GM23248 (cell line): Measurements from ENCODE around the gene SS18L1. TPM values are rescaled to one million over a fixed set of nuclear protein-coding genes. Genes with fewer than 3 reads are reported as not detected.

Source experiments
- DNase-seq: peaks from one replicate; pipeline ENCODE4 v3.0.0-alpha.2; 2015
- H2AFZ ChIP-seq: fragments of 200-600 bp; sonication (generic); 2 replicates; pipeline ENCODE4 v1.6.1; 2016; ENCODE audit warnings: antibody characterized with exemption
- H3F3A ChIP-seq: fragments of 200-600 bp; sonication (generic); 2 replicates; pipeline ENCODE4 v1.6.1; 2016; ENCODE audit warnings: mild to moderate bottlenecking, antibody characterized with exemption, mixed run types; ENCODE audit not compliant: insufficient read depth
- H3K27ac ChIP-seq: fragments of 200-600 bp; sonication (generic); 2 replicates; pipeline ENCODE4 v1.5.1; 2016; ENCODE audit warnings: mild to moderate bottlenecking
- H3K27me3 ChIP-seq: fragments of 200-600 bp; sonication (generic); replicated peaks from 2 replicates; pipeline ENCODE4 v1.6.1; 2016; ENCODE audit warnings: mild to moderate bottlenecking; ENCODE audit not compliant: insufficient read depth
- H3K36me3 ChIP-seq: fragments of 200-600 bp; sonication (generic); 2 replicates; pipeline ENCODE4 v1.6.1; 2016; ENCODE audit warnings: low read depth, mild to moderate bottlenecking
- H3K4me1 ChIP-seq: fragments of 200-600 bp; sonication (generic); 2 replicates; pipeline ENCODE4 v1.6.1; 2016; ENCODE audit warnings: mild to moderate bottlenecking; ENCODE audit not compliant: insufficient read depth
- H3K4me2 ChIP-seq: fragments of 200-600 bp; sonication (generic); one replicate; pipeline ENCODE4 v1.6.1; 2016; ENCODE audit warnings: mild to moderate bottlenecking; ENCODE audit not compliant: unreplicated experiment
- H3K4me3 ChIP-seq: fragments of 200-600 bp; sonication (generic); 2 replicates; pipeline ENCODE4 v1.5.1; 2016; ENCODE audit warnings: mild to moderate bottlenecking
- H3K79me2 ChIP-seq: fragments of 200-600 bp; sonication (generic); 2 replicates; pipeline ENCODE4 v1.6.1; 2016; ENCODE audit warnings: mild to moderate bottlenecking; ENCODE audit not compliant: insufficient read depth
- H3K9ac ChIP-seq: fragments of 200-600 bp; sonication (generic); 2 replicates; pipeline ENCODE4 v1.6.1; 2016; ENCODE audit warnings: mild to moderate bottlenecking
- H3K9me2 ChIP-seq: fragments of 200-600 bp; sonication (generic); 2 replicates; pipeline ENCODE4 v1.6.1; 2016; ENCODE audit warnings: mixed run types, mild to moderate bottlenecking, moderate library complexity; ENCODE audit not compliant: insufficient read depth
- H3K9me3 ChIP-seq: fragments of 200-600 bp; sonication (generic); one replicate; pipeline ENCODE4 v1.6.1; 2017; ENCODE audit warnings: low read depth
- H4K20me1 ChIP-seq: fragments of 200-600 bp; sonication (generic); 2 replicates; pipeline ENCODE4 v1.6.0; 2016; ENCODE audit not compliant: insufficient read depth
- EZH2 ChIP-seq: fragments of 200-600 bp; sonication (generic); IDR thresholded peaks from 2 replicates; pipeline ENCODE4 v1.6.1; 2018; ENCODE audit warnings: antibody characterized with exemption, mild to moderate bottlenecking; ENCODE audit not compliant: insufficient read depth, poor library complexity, severe bottlenecking
- EZH2phosphoT487 ChIP-seq: fragments of 200-600 bp; sonication (generic); IDR thresholded peaks from 2 replicates; pipeline ENCODE4 v1.6.1; 2018; ENCODE audit warnings: antibody characterized with exemption, moderate library complexity, mild to moderate bottlenecking, low read depth; ENCODE audit not compliant: insufficient read depth
- WGBS, 2 experiments: methylation state at CpG; one replicate each; pipeline ENCODE4 v1.1.6; 2015 to 2017; ENCODE audit warnings: low lambda C conversion rate in 2 of 2, low coverage in 1 of 2; ENCODE audit errors: missing lambda C conversion rate in 2 of 2; 5-methylcytosine and 5-hydroxymethylcytosine counted together
- in situ Hi-C: fragments of 300-500 bp; cut with MboI; formaldehyde crosslinking; loops from 2 replicates; pipeline ENCODE4 v1.15.0; 2020
- polyA plus RNA-seq: library from polyadenylated mRNA; unstranded; fragments of >200 nt; fragmentation: Nextera tagmentation; extraction: Ambion mirVana; gene quantifications from 2 replicates; pipeline ENCODE4 v1.2.1, GENCODE V29; 2016
- total RNA-seq: library from RNA; depleted of rRNA; stranded (reverse); fragments of >200 nt; shearing (Covaris generic); gene quantifications from 2 replicates; pipeline ENCODE4 v1.2.3, GENCODE V29; 2014

SS18L1 gene
- total and polyA plus RNA-seq, 2 experiments from 2014 or later = 2.3 to 8.8 TPM

DNA sequence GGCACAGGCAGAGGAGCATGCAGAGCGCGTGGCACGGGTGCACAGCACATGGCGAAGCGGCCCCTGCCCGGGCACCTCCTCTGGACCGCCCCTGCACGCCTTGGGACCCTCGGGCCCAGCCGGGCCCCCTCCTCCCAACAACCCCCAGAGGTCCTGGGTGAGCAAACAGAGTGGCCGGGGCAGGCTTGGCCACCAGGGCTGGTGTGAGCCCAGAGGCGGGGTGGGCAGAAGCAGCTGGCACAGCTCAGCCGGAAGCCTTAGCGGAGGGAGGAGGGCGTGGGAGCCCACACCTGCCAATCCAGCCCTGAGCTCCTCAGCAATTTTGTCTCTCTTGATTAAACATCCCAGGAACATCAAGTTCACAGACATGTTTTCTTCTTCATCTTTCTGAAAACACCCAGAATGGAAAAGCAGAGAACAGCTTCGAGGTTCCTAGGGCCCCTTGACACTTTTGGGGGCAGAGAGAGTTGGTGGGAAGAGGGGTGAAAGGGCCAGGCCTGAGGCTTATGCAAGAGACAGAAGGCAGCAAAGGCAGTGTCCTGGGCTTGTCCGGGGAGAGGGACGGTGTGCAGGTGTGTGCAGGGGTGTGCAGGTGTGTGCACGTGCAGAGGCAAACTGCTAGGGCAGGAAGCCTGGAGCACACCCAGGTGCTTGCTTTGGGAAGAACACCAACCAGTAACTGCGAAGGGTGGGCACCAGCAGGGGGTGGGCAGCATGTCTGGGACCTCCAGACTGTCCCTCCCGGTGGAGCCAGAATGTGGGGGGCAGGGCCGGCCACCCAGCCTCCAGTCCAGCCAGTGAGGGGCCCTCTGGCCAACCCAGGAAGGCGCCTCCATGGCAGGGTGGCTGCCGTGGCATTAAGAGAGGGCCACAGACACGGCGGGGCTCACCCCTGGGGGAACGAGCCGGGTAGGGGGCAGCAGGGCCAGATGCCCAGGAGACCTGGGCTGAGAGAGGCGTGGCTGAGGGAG, 71.7 kb downstream of the SS18L1 start:
- 69 to 71% methylated on average over 26 to 29 of the region's 29 CpGs for WGBS, 2 experiments
- no peaks in the 10 kb centered on the region for H3K9me2 ChIP-seq
- H3F3A ChIP-seq = no peaks in the 10 kb centered on the region
- H3K9ac ChIP-seq = no peak overlapping the region
- H3K27ac ChIP-seq = no peak overlapping the region
- no peak overlapping the region for H2AFZ ChIP-seq
- no peak overlapping the region for H3K4me2 ChIP-seq
- no peaks in the 10 kb centered on the region for H3K4me1 ChIP-seq
- H3K4me3 ChIP-seq = no peak overlapping the region
- DNase-seq = no peak
- H3K27me3 ChIP-seq = peaks cover 16% of the 10 kb centered on the region
- H3K9me3 ChIP-seq = no peaks in the 10 kb centered on the region
- no peak for TF ChIP-seq EZH2phosphoT487
- no peak for TF ChIP-seq EZH2
- H4K20me1 ChIP-seq = no peaks in the 10 kb centered on the region
- H3K36me3 ChIP-seq = no peaks in the 10 kb centered on the region
- H3K79me2 ChIP-seq = no peaks in the 10 kb centered on the region
- in situ Hi-C loops = no loop called here

DNA sequence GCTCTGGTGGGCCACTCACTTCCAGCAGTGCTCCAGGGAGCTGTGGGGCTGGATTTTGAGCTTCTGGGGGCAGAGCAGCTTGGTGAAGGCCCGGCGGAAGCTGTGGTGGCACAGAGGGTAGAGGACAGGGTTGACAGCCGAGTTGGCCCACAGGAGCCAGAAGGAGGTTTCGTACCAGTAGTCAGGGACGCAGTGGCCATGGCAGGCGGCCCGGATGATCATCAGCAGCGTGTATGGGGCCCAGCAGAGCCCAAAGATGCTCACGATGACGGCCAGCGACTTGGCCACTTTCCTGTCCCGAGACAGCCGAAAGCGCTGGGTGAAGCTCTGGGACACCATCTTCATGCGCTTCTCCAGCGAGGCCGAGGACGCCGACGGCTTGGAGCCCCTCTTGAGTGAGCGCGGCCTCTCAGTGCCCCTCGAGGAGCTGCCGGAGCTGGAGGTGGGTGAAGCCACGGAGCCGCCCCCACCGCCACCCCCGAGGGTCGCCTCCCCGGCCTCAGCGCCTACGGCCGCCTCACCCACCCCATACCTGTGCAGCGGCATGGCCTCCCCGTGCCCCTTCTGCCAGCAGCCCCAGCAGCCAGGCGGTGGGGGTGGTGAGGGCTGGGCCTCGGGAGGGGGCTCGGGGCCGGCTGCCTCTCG, 72.5 kb downstream of the SS18L1 start:
- H4K20me1 ChIP-seq = no peaks in the 10 kb centered on the region
- in situ Hi-C loops = no loop called here

DNA sequence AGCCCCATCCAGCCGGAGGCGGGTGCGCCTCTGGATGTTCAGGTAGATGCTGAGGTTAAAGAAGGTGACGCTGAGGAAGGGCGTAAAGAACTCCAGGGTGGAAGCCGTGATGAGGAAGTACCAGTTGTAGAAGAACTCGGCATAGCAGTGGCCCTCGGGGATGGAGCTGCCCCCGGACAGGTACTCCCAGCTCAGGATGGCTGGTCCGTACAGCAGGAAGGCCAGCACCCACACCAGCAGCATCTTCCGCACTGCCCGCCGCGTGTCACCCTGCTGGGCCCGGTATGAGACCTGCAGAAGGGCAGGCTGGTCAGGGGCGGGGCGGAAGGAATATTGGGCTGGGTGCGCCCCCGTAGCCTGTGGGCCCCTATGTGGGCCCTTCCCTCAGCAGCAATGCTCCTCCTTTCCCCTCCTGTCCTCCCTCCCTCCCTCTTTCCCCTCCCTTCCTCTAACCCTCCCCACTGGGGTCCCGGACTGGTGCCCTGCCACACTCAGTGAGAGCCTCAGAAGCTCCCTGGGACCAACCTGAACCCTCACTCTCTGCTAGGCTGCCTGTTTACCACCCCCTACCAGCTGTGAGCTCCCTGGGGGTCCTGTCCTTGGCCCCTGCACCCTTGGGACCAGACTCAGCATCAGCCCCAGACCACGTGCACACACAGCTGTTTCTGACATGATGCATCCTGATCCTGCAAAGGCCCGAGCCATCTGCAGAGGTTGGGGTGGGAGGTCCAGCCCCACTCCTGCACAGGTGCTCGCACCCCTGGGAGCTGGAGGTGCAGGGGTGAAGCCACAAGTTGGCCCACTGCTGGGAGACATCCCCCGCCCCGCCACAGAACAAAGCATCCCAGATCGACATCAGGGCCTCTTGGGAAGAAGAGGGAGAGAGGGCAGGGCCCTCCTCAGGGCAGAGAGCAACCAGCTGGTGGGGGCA, 73.3 kb downstream of the SS18L1 start:
- no peak for DNase-seq
- in situ Hi-C loops = no loop called here
- no peaks in the 10 kb centered on the region for H3K79me2 ChIP-seq
- no peak overlapping the region for H2AFZ ChIP-seq
- no peak overlapping the region for H3K4me2 ChIP-seq
- no peaks in the 10 kb centered on the region for H3F3A ChIP-seq
- H3K27ac ChIP-seq = no peak overlapping the region
- no peaks in the 10 kb centered on the region for H3K36me3 ChIP-seq
- TF ChIP-seq EZH2 = no peak
- no peak for TF ChIP-seq EZH2phosphoT487
- no peaks in the 10 kb centered on the region for H3K9me3 ChIP-seq
- H3K27me3 ChIP-seq = peaks cover 24% of the 10 kb centered on the region
- no peaks in the 10 kb centered on the region for H4K20me1 ChIP-seq
- WGBS, 2 experiments = 70 to 73% methylated on average over 13 to 26 of the region's 26 CpGs
- no peaks in the 10 kb centered on the region for H3K4me1 ChIP-seq
- H3K4me3 ChIP-seq = no peak overlapping the region
- H3K9me2 ChIP-seq = no peaks in the 10 kb centered on the region
- no peak overlapping the region for H3K9ac ChIP-seq

More for the DNA sequence above, 72.5 kb downstream of the SS18L1 start:
- Histone ChIP-seq H2AFZ (no peak overlapping the region), H3K27ac (no peak overlapping the region), H3K4me1 (no peaks in the 10 kb centered on the region), H3K9ac (no peak overlapping the region), H3K36me3 (no peaks in the 10 kb centered on the region), H3K9me3 (no peaks in the 10 kb centered on the region), H3F3A (no peaks in the 10 kb centered on the region), H3K4me3 (no peak overlapping the region), H3K27me3 (peaks cover 18% of the 10 kb centered on the region), H3K4me2 (no peak overlapping the region), H3K79me2 (no peaks in the 10 kb centered on the region), H3K9me2 (no peaks in the 10 kb centered on the region)
- DNase-seq = no peak
- 56 to 63% methylated on average over 19 to 32 of the region's 40 CpGs for WGBS, 2 experiments
- TF ChIP-seq EZH2phosphoT487 (no peak), EZH2 (no peak)

GRCh38 chr20:62217913-62218773, 74.6 kb downstream of the SS18L1 start:
- Histone ChIP-seq H4K20me1 (no peaks in the 10 kb centered on the region), H3K4me1 (no peaks in the 10 kb centered on the region), H3K36me3 (no peaks in the 10 kb centered on the region), H3K4me3 (no peak overlapping the region), H3K79me2 (no peaks in the 10 kb centered on the region), H3K27me3 (peaks cover 24% of the 10 kb centered on the region), H3K9ac (no peak overlapping the region), H2AFZ (no peak overlapping the region), H3K9me2 (no peaks in the 10 kb centered on the region), H3K4me2 (no peak overlapping the region), H3K27ac (no peak overlapping the region), H3F3A (no peaks in the 10 kb centered on the region), H3K9me3 (no peaks in the 10 kb centered on the region)
- WGBS, 2 experiments = 53% methylated on average over 33 to 38 of the region's 38 CpGs
- in situ Hi-C loops = no loop called here
- no peak for DNase-seq
- TF ChIP-seq EZH2 = no peak
- TF ChIP-seq EZH2phosphoT487 = no peak
